Suprapubic skin (tissue), 4 donors: Measurements from ENCODE around the gene SSH3.

Experiments
- EP300 ChIP-seq: sonication (generic); formaldehyde crosslinking; IDR thresholded peaks from one replicate; pipeline ENCODE4 v1.6.1; 2017; ENCODE audit warnings: antibody characterized with exemption
- POLR2A ChIP-seq, 2 donors: fragments of 450-650 bp; IDR thresholded peaks; one replicate each; pipeline ENCODE4 v1.6.1; 2017; ENCODE audit warnings: antibody characterized with exemption in 2 of 2, mild to moderate bottlenecking in 2 of 2, moderate library complexity in 2 of 2
- POLR2AphosphoS5 ChIP-seq, 3 donors: sonication (generic); formaldehyde crosslinking; IDR thresholded peaks; one replicate each; pipeline ENCODE4 v1.6.1; 2017; ENCODE audit warnings: antibody characterized with exemption in 3 of 3
- TF ChIP-seq, protein P1 (sequence below), 2 donors: fragments of 200-600 bp in 1 of 2; fragments of 450-650 bp in 1 of 2; sonication (generic) in 1 of 2; IDR thresholded peaks; one replicate each; pipeline ENCODE4 v1.5.1; 2016 to 2019; ENCODE audit warnings: antibody characterized with exemption in 2 of 2, mild to moderate bottlenecking in 1 of 2, moderate library complexity in 1 of 2

DNA sequence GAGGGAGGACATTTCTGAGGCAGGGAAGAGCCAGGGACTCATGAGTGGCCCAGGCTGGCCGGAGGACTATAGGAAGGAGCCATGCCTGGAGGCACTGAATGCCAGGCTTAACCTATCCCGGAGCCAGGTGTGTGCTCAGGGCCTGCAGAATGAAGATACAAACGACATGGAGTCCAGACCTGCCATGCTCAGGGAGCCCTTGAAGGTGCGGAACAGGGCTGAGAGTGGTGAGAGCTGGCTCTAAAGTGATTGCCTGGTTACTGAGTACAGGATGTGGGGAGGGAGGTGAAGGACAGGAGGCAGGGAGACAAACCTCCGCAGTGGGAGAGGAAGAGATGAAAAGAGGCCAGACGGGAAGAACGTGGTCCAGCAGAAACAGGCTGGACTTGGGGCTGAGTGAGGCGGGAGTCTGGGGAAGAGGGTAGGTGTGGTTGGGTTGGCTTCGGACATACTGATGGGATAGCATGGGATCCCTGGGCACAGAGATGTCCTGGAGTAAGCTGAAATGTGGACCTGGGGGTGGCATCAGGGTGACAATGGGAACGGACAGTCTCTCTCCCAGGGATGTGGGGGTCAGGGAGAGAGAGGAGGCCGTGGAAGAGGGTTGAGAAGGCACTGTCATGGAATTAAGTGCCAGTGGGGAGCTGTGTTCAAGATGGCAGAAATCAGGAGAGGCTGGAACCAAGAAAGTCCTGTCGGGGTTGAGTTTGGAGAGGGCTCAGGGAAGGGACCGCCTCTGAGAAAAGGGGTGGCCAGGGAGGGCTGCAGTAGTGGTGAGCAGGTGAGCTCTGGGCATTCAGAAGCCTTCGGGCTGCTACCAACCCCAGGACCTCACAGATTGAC is 15.8 kb upstream of the SSH3 start:
- TF ChIP-seq, protein P1, sequence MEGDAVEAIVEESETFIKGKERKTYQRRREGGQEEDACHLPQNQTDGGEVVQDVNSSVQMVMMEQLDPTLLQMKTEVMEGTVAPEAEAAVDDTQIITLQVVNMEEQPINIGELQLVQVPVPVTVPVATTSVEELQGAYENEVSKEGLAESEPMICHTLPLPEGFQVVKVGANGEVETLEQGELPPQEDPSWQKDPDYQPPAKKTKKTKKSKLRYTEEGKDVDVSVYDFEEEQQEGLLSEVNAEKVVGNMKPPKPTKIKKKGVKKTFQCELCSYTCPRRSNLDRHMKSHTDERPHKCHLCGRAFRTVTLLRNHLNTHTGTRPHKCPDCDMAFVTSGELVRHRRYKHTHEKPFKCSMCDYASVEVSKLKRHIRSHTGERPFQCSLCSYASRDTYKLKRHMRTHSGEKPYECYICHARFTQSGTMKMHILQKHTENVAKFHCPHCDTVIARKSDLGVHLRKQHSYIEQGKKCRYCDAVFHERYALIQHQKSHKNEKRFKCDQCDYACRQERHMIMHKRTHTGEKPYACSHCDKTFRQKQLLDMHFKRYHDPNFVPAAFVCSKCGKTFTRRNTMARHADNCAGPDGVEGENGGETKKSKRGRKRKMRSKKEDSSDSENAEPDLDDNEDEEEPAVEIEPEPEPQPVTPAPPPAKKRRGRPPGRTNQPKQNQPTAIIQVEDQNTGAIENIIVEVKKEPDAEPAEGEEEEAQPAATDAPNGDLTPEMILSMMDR (IDR thresholded peaks at IDR 0.05) = no peak
- no peak for TF ChIP-seq POLR2A (IDR thresholded peaks at IDR 0.05)
- no peak for TF ChIP-seq POLR2AphosphoS5 (IDR thresholded peaks at IDR 0.05)
- TF ChIP-seq EP300 = no peak
